GM10847 (cell line): ENCODE measurements around the gene GALNT17.

Source experiments
- POLR2A ChIP-seq: IDR thresholded peaks from 2 replicates; pipeline ENCODE4 v1.6.1; 2011; ENCODE audit not compliant: insufficient read length; ENCODE audit errors: extremely low read depth

The GALNT17 gene

GRCh38 chr7:71716690-71717089 lies 584.7 kb downstream of the GALNT17 start:
- no peak for TF ChIP-seq POLR2A

GRCh38 chr7:71718563-71718962 lies 586.6 kb downstream of the GALNT17 start:
- no peak for TF ChIP-seq POLR2A

DNA sequence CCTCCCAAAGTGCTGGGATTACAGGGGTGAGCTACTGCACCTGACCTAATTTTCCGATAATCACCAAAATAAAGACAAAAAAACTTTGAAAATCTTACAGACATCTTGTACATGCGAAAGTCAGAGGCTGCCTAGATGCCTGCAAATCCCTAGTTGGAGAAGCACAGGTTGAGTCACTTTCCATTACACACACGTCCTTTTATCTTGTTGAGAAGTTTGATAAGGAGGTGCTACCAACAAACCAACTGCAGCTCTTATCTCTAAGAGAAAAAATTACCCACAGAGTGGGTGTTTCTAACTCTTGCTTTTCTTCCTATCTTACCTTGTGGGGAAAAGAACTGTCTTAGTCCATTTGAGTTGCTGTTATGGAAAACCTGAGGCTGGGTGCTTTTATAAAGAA lies 589.8 kb downstream of the GALNT17 start:
- TF ChIP-seq POLR2A, result no peak

GRCh38 chr7:71723859-71724258 lies 591.9 kb downstream of the GALNT17 start:
- TF ChIP-seq POLR2A, result no peak

- no peak for TF ChIP-seq POLR2A
Observed at GRCh38 chr7:71727347-71727746, 595.4 kb downstream of the GALNT17 start.

- TF ChIP-seq POLR2A, result no peak
Observed at GRCh38 chr7:71731740-71732139, 599.8 kb downstream of the GALNT17 start.

DNA sequence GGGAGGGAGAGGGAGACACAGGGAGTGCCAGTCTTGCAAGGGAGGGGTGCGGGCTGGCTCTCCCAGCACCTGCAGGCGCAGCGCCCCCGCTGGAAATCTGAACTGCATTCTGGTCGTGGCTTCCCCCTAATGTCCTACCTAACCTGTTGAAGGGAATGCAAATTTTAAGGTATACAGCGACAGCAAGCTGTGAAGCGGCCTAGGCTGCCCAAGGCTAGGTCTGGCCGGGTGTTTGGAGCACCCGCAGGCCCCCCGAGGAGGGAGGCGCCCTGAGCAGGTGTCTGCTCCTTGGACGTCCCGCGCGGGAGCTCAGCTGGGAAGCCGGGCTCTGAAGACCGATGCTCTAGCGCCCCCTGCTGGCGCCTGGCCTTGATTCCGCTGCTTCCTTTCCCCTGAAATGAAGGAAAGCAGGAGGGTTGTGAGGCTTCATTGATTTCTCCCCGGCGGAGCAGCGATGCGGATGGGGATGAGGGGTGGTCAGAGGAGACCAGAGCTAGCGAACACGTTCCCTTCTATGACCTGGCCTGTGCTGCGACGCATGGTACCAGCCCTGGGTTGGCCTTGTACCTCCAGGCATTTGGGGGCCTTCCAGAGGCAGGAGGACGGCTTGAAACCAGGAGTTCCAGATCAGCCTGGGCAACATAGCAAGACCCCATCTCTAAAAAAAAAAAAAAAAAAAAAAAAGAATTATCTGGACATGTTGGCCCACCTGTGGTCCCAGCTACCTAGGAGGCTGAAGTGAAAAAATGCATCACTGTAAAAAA lies 601.3 kb downstream of the GALNT17 start:
- TF ChIP-seq POLR2A, result no peak

GRCh38 chr7:71735961-71736556 lies 604.1 kb downstream of the GALNT17 start:
- TF ChIP-seq POLR2A, result no peak

GRCh38 chr7:71739520-71740173 lies 607.7 kb downstream of the GALNT17 start:
- no peak for TF ChIP-seq POLR2A

DNA sequence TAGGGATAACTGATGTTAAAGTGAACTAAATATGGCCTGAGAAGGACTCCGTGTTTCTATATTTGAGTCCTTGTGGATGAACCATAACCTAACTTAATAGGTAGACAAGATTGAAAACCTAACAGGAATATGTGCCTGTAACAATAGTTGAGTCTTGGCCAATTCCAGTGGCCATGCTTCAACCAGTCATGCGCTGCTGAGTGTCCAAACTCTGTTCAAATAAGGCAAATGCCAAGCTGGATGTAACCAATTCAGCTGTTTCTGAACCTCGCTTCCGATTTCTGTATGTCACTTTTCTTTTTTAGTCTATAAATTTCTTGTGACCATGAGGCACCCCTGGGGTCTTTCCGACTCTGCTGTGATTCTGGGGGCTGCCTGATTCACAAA lies 608.2 kb downstream of the GALNT17 start:
- TF ChIP-seq POLR2A, result no peak

- TF ChIP-seq POLR2A, result no peak
Observed at GRCh38 chr7:71746006-71746405, 614.1 kb downstream of the GALNT17 start.

- TF ChIP-seq POLR2A, result no peak
Observed at GRCh38 chr7:71750290-71750689, 618.3 kb downstream of the GALNT17 start.

DNA sequence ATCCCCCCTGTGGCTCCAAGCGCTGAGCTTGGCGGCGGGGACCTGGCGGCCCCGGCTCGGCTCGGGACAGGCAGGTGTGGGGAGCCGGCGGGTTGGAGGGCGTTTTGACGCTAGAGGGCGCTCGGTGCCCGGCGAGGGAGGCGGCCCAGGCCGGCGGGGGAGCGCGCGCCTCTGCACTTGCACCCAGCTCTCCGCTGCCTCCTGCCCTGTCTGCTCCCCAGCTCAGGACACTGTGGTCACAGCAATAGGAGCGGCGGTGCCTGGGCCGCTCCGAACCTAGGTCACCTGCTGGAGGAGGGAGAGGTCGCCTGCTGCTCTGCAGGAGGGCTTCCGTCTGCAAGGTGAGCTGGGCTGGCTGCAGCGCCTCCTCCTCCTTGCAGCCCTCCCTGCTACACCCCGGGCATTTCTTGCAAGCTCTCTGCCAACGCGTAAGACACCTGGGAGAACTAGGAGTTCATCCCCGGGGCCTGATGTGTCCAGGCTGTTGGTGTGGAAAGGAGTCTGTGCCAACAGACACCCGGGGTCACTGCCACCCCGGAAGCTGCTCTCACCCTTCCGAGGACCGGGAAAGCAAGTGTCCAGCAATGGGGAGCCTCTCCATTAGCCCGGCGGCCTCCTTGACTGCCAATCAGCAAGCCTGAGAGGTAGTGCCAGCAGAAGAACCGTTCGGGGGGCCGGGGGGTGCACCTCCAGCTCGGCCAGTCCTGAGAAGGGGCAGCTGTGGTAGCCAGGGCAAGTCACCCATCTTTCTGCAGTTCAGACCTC lies 620.4 kb downstream of the GALNT17 start:
- TF ChIP-seq POLR2A, result no peak

DNA sequence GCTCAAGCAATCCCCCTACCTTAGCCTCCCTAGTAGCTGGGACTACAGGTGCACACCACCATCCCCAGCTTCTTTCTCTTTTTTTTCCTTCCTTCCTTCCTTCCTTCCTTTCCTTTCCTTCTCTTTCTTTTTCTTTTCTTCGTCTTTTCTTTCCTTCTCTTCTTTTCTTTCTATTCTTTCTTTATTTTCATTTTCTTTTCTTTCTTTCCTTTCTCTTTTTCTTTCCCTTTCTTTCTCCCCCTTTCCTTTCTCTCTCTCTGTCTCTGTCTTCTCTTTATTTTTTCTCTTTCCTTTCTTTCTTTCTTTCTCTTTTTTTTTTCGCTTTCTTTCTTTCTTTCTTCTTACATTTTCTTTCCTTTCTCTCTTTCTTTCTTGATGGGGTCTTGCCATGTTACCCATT lies 621.3 kb downstream of the GALNT17 start:
- TF ChIP-seq POLR2A, result no peak

GRCh38 chr7:71753956-71754664 lies 622.2 kb downstream of the GALNT17 start:
- no peak for TF ChIP-seq POLR2A

DNA sequence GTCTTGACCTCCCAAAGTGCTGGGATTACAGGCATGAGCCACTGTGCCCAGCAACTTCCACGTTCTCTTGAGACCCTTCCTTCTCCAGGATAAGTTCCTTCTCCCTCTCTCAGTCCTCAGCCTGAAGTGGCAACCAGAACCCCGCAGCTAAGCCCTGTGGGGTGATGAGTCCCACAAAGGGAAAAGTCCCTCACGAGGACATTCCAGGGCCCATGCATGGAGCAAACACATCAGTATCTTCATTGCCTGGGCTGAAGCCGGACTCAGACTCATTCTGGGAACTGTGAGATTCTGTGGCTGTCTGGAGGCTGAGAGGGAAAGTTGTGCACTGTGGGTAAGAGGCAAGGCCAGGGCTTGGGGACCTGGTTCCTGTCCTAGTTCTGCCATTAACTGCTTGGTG lies 622.9 kb downstream of the GALNT17 start:
- TF ChIP-seq POLR2A, result no peak

DNA sequence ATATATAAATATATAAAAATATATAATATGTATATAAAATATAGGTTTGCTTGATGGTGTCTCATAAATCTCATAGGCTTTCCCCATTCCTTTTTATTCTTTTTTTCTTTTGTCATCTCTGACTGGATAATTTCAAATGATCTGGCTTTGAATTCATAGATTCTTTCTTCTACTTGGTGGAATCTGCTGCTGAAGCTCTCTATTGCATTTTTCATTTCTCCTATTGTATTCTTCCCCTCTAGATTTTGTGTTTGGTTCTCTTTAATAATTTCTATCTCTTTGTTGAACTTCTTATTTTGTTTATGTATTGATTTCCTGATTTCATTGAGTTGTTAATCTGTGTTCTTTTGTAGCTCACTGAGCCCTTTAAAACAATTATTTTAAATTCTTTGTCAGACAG lies 629.4 kb downstream of the GALNT17 start:
- TF ChIP-seq POLR2A, result no peak
